Smooth muscle cell of the brain vasculature (primary cell): ENCODE results near the gene TLE7.

ENCODE experiments used
- DNase-seq: peaks from one replicate; pipeline ENCODE4 v3.0.0-alpha.2; 2012; ENCODE audit warnings: low read depth, low spot score

The TLE7 gene

GRCh38 chr16:71442051-71442440, at the start of gene TLE7:
TSS of gene TLE7 (minus strand) at chr16:71442054. CDS start at chr16:71433324, 8,730 bp downstream.
- DNase-seq = no peak

- DNase-seq = no peak
These were observed 49.2 kb upstream of the TLE7 start for GRCh38 chr16:71491054-71491453.

- no peak for DNase-seq
These were observed 48.5 kb upstream of the TLE7 start for GRCh38 chr16:71490361-71490760.

GRCh38 chr16:71489122-71489521, 47.3 kb upstream of the TLE7 start, which contains the start of gene ZNF19:
TSS of gene ZNF19 (minus strand) at chr16:71489324. CDS start at chr16:71482114, 7,210 bp downstream.
- DNase-seq = no peak

GRCh38 chr16:71484006-71484893, 42.4 kb upstream of the TLE7 start:
- DNase-seq = peak; percentile 83

GRCh38 chr16:71482569-71482968, 40.7 kb upstream of the TLE7 start:
- DNase-seq = no peak

- DNase-seq = no peak
These were observed 39.1 kb upstream of the TLE7 start for GRCh38 chr16:71480956-71481355.

- no peak for DNase-seq
These were observed 37.6 kb upstream of the TLE7 start for GRCh38 chr16:71479420-71479819.

GRCh38 chr16:71476457-71477124, 34.7 kb upstream of the TLE7 start:
- no peak for DNase-seq

GRCh38 chr16:71474864-71475263, 33.0 kb upstream of the TLE7 start:
- no peak for DNase-seq

GRCh38 chr16:71473891-71474290, 32.0 kb upstream of the TLE7 start:
- DNase-seq = no peak

- no peak for DNase-seq
These were observed 31.1 kb upstream of the TLE7 start for GRCh38 chr16:71472931-71473330.

GRCh38 chr16:71472051-71472450, 30.2 kb upstream of the TLE7 start:
- DNase-seq = no peak

- no peak for DNase-seq
These were observed 26.0 kb upstream of the TLE7 start for GRCh38 chr16:71467810-71468209.

- DNase-seq = no peak
These were observed 22.4 kb upstream of the TLE7 start for GRCh38 chr16:71464231-71464630.

GRCh38 chr16:71461686-71462648, 20.1 kb upstream of the TLE7 start, which contains the start of gene ZNF23:
TSS of gene ZNF23 (minus strand) at chr16:71462247. CDS start at chr16:71456796, 5,451 bp downstream.
- peak; percentile 10 for DNase-seq

GRCh38 chr16:71460941-71461340, 19.1 kb upstream of the TLE7 start:
- no peak for DNase-seq

- DNase-seq = no peak
These were observed 18.4 kb upstream of the TLE7 start for GRCh38 chr16:71460236-71460635.

GRCh38 chr16:71459510-71459909, 17.7 kb upstream of the TLE7 start:
- no peak for DNase-seq

- DNase-seq = no peak
These were observed 14.9 kb upstream of the TLE7 start for GRCh38 chr16:71456801-71457200.

GRCh38 chr16:71453036-71453435, 11.2 kb upstream of the TLE7 start:
- no peak for DNase-seq

GRCh38 chr16:71449020-71449419, 7.2 kb upstream of the TLE7 start:
- no peak for DNase-seq
